K562 (cell line): ENCODE measurements around the gene DLGAP1. TPM values are rescaled to one million over a fixed set of nuclear protein-coding genes. Genes with fewer than 3 reads are reported as not detected.
A peak's percentile ranks its signal among the peaks of the same experiment; 100 is the strongest.

ENCODE experiments used
- CGGBP1 ChIP-seq: fragments of 250-450 bp; sonication (Bioruptor Pico); IDR thresholded peaks from 2 replicates; pipeline ENCODE4 v1.9.0; 2021; ENCODE audit warnings: mild to moderate bottlenecking
- FOXO4 ChIP-seq: fragments of 450-650 bp; formaldehyde crosslinking; IDR thresholded peaks from 2 replicates; pipeline ENCODE4 v1.4.0; 2020; ENCODE audit warnings: mild to moderate bottlenecking, moderate library complexity
- GABPB1 ChIP-seq: sonication (generic); formaldehyde crosslinking; IDR thresholded peaks from 2 replicates; pipeline ENCODE4 v1.8.0; 2022; ENCODE audit warnings: mild to moderate bottlenecking, missing genetic modification reagents
- HMBOX1 ChIP-seq: sonication (generic); IDR thresholded peaks from 2 replicates; pipeline ENCODE4 v1.6.1; 2016
- KDM4B ChIP-seq, 2 experiments: fragments of 450-650 bp in 1 of 2; sonication (generic) in 1 of 2; IDR thresholded peaks; 2 replicates each; pipeline ENCODE4 v1.6.1; 2016 to 2017; ENCODE audit warnings: borderline replicate concordance in 2 of 2, antibody characterized with exemption in 1 of 2, low read depth in 1 of 2, mild to moderate bottlenecking in 1 of 2
- LEF1 ChIP-seq: fragments of 450-650 bp; IDR thresholded peaks from 2 replicates; pipeline ENCODE4 v1.6.1; 2016; ENCODE audit warnings: mild to moderate bottlenecking
- MCM7 ChIP-seq, 2 experiments: fragments of 450-650 bp; IDR thresholded peaks; 2 replicates each; pipeline ENCODE4 v1.6.1; 2016 to 2018
- MLX ChIP-seq, 2 experiments: fragments of 450-650 bp in 1 of 2; sonication (generic) in 1 of 2; formaldehyde crosslinking; conservative IDR thresholded peaks; 2 replicates each; pipeline versions ENCODE4 v1.4.0 to v1.8.1; 2020 to 2022; ENCODE audit warnings: mild to moderate bottlenecking in 1 of 2, missing genetic modification reagents in 1 of 2
- NEUROD1 ChIP-seq: fragments of 150-350 bp; IDR thresholded peaks from 2 replicates; pipeline ENCODE4 v1.6.1; 2014; ENCODE audit warnings: borderline replicate concordance, low read length, low read depth; ENCODE audit not compliant: partially characterized antibody
- PML ChIP-seq: IDR thresholded peaks from 2 replicates; pipeline ENCODE4 v1.6.1; 2012; ENCODE audit warnings: low read length, inconsistent platforms
- RAD51 ChIP-seq: fragments of 450-650 bp; IDR thresholded peaks from 2 replicates; pipeline ENCODE4 v1.7.1; 2016; ENCODE audit warnings: low read depth, mild to moderate bottlenecking, borderline replicate concordance
- RFX7 ChIP-seq: fragments of 250-450 bp; sonication (Bioruptor Pico); IDR thresholded peaks from 2 replicates; pipeline ENCODE4 v1.5.1; 2021; ENCODE audit warnings: mild to moderate bottlenecking
- SETDB1 ChIP-seq: IDR thresholded peaks from one replicate; pipeline ENCODE4 v1.6.1; 2012; ENCODE audit warnings: low read length, control low read depth, inconsistent platforms
- SIRT6 ChIP-seq: IDR thresholded peaks from one replicate; pipeline ENCODE4 v1.6.1; 2012; ENCODE audit warnings: low read depth, mild to moderate bottlenecking, control low read depth, inconsistent platforms, low read length, moderate library complexity
- SMARCA4 ChIP-seq: fragments of 450-650 bp; IDR thresholded peaks from 2 replicates; pipeline ENCODE4 v1.6.1; 2016
- TGIF2 ChIP-seq: sonication (generic); formaldehyde crosslinking; IDR thresholded peaks from 2 replicates; pipeline ENCODE4 v1.8.1; 2022; ENCODE audit warnings: mild to moderate bottlenecking, missing genetic modification reagents, moderate library complexity
- UBTF ChIP-seq, 2 experiments: IDR thresholded peaks; 2 replicates each; pipeline ENCODE4 v1.6.1; 2012; ENCODE audit warnings: improper control_type of control experiment in 2 of 2, low read depth in 2 of 2, low read length in 2 of 2, borderline replicate concordance in 1 of 2
- ZC3H8 ChIP-seq: fragments of 450-650 bp; IDR thresholded peaks from 2 replicates; pipeline ENCODE4 v1.6.1; 2017
- ZEB2 ChIP-seq: fragments of 450-650 bp; IDR thresholded peaks from 2 replicates; pipeline ENCODE4 v1.6.1; 2016
- ZMIZ1 ChIP-seq, 2 experiments: fragments of 150-350 bp in 1 of 2; IDR thresholded peaks; 2 replicates each; pipeline ENCODE4 v1.6.1; 2012 to 2016; ENCODE audit warnings: low read depth in 2 of 2, low read length in 2 of 2, mild to moderate bottlenecking in 1 of 2, moderate library complexity in 1 of 2
- ZNF76 ChIP-seq: fragments of 250-450 bp; sonication (Bioruptor Pico); IDR thresholded peaks from 2 replicates; pipeline ENCODE4 v1.4.0; 2020; ENCODE audit warnings: mild to moderate bottlenecking, moderate library complexity, borderline replicate concordance
- polyA plus RNA-seq, 8 experiments: library from polyadenylated mRNA; depleted of rRNA in 4 of 8; stranded (reverse) in 5 of 8; unstranded in 3 of 8; fragments of >200 nt; fragmentation: Nextera tagmentation in 2 of 8; fragmentation: Illumina TruSeq in 1 of 8; extraction: Ambion mirVana in 2 of 8; extraction: Trizol in 1 of 8; gene quantifications; 2 replicates each; pipeline versions ENCODE4 v1.2.1 to v1.2.3, GENCODE V29; 2011 to 2014; ENCODE audit warnings: inconsistent platforms in 1 of 8, missing spikeins in 1 of 8
- total RNA-seq, 7 experiments: library from RNA; depleted of rRNA in 6 of 7; stranded (reverse); fragments of >200 nt in 6 of 7; fragmentation: Illumina TruSeq in 2 of 7; extraction: Trizol in 2 of 7; gene quantifications; 2 replicates each; pipeline versions ENCODE4 v1.2.1 to v1.2.3, GENCODE V29; 2011 to 2021; ENCODE audit warnings: low replicate concordance in 1 of 7

Gene DLGAP1
- total and polyA plus RNA-seq, 9 of the 15 experiments (the other 6 are each of a cell fraction or from before 2014, with no cell fraction given), result 0.04 to 0.22 (median 0.08) TPM

GRCh38 chr18:3468833-3469232 is 986.3 kb downstream of the DLGAP1 start (continued):
- TF ChIP-seq ZEB2 (no peak), SETDB1 (no peak), TGIF2 (no peak), ZNF76 (CRISPR knock-in tag) (no peak), FOXO4 (CRISPR knock-in tag) (no peak), CGGBP1 (CRISPR knock-in tag) (no peak), UBTF (IDR thresholded peaks at IDR 0.05; ENCODE audit: borderline replicate concordance in 1 of 2, low read depth in 2 of 2, low read length in 2 of 2) (no peak), SIRT6 (no peak), SMARCA4 (peak; percentile 59; the same call in 1 of the 2 replicates), GABPB1 (CRISPR knock-in tag) (no peak), NEUROD1 (peak; percentile 33), ZC3H8 (no peak), MLX (CRISPR knock-in tag; conservative IDR thresholded peaks at IDR 0.05) (no peak), ZMIZ1 (IDR thresholded peaks at IDR 0.05; ENCODE audit: low read depth in 2 of 2, low read length in 2 of 2) (0 out of 4 replicates have a peak, but pooled peaks of 1 of the 2 experiments have one; percentile 37), HMBOX1 (no peak), KDM4B (IDR thresholded peaks at IDR 0.05; ENCODE audit: borderline replicate concordance in 2 of 2, low read depth in 1 of 2) (no peak), RAD51 (no peak), LEF1 (peak; percentile 44; the same call in 1 of the 2 replicates), RFX7 (CRISPR knock-in tag) (no peak), MCM7 (IDR thresholded peaks at IDR 0.05) (no peak), PML (no peak)
